Aortic smooth muscle cell (primary cell): ENCODE data around the gene CPO. TPM values are rescaled to one million over a fixed set of nuclear protein-coding genes. Genes with fewer than 3 reads are reported as not detected.

Experiments used
- total RNA-seq: library from RNA; depleted of rRNA; stranded (reverse); fragments of >200 nt; gene quantifications from 2 replicates; pipeline ENCODE4 v1.2.3, GENCODE V29; 2014

The CPO gene
- total RNA-seq, result 0.12 and 0.13 TPM in 2 replicates

DNA sequence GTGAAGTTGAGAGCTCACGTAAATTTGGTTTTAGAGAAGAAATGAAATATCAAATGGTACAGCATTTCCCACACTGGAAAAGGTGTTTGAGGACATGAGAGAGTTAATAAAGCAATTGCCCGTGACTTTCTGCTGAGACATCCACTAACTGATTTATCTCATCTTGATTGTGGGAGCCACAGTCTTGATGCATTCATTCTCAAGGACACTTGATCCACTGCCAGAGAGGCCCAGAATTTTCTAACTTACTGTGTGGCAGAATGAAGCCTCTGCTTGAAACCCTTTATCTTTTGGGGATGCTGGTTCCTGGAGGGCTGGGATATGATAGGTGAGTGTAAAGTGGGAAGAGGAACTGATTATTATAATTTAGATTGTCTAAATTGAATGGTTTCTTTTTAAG is at the start of gene CPO:
TSS of gene CPO (plus strand) at position 179 of the 400 bp plus-strand sequence. CDS start at position 261, 82 bp downstream.

Other genes with a start within 250 kb of the CPO start
- gene DYTN, start 221.1 kb upstream of the CPO start, total RNA-seq, result not detected in 2 replicates
- gene MDH1B, start 174.2 kb upstream of the CPO start, total RNA-seq, result 1.3 and 1.7 TPM in 2 replicates
- 35.6 and 37.7 TPM in 2 replicates for gene FASTKD2, start 173.9 kb upstream of the CPO start, total RNA-seq
- gene KLF7, start 226.4 kb downstream of the CPO start, total RNA-seq, result 6.9 and 10.0 TPM in 2 replicates